CD4-positive, alpha-beta T cell treated with Interleukin-6 for 4 hours (primary cell): ENCODE results near the gene MREG.
A peak's percentile ranks its signal among the peaks of the same experiment; 100 is the strongest.

ENCODE experiments used
- DNase-seq: peaks from one replicate; pipeline ENCODE4 v3.0.0-alpha.2; 2020; ENCODE audit warnings: mixed read lengths

Gene MREG, protein sequence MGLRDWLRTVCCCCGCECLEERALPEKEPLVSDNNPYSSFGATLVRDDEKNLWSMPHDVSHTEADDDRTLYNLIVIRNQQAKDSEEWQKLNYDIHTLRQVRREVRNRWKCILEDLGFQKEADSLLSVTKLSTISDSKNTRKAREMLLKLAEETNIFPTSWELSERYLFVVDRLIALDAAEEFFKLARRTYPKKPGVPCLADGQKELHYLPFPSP

GRCh38 chr2:216013080-216013909, at the start of gene MREG:
Gene MREG (minus strand): TSS chr2:216013551. CDS start chr2:216013327, 224 bp downstream.
- peak; percentile 85 for DNase-seq

GRCh38 chr2:216059233-216059834, 46.0 kb upstream of the MREG start:
- DNase-seq = no peak

DNA sequence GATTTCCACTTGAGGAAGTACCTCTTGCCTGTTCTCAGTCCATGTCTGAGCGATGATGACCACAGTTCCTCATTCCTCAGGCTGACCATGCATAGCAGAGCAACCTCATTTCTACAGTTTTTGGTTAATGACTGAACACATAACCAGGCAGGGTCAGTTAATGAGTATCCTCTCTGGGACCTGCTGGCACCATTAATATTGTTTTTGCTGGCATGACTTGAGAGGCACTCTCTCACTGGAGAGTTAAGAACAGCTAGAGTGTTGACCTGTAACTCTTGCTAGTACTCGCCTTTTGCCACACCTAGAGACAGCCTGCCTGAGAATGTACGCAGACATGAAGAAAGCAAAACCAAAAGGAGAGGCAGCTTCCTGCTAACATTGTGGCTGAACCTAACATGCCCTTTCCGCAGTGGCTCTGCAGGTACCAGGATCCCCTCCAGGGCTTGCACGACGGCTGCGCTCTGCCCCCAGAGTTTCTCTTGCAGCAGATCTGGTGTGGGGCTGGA, 44.4 kb upstream of the MREG start:
- DNase-seq = peak; percentile 75

DNA sequence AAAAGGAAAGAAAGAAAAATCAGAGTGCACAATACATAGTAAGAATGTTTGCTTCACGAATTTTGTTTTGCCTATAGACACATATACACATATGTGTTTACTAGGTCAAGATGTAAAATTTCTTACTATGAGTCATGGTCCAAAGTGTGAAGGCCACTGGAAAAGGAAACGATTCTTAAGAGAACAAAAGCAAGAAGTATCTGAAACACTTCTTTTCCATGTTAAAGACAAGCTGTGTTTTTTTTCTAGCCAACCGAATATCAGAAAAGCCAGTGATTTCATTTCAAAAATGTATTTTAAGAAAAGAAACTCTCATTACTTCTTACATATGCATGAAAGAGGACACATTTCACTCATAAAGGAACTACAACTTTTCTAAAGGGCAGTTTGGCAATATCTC, 43.4 kb upstream of the MREG start:
- no peak for DNase-seq

- DNase-seq = no peak
These were observed 42.3 kb upstream of the MREG start for GRCh38 chr2:216055680-216056079.

DNA sequence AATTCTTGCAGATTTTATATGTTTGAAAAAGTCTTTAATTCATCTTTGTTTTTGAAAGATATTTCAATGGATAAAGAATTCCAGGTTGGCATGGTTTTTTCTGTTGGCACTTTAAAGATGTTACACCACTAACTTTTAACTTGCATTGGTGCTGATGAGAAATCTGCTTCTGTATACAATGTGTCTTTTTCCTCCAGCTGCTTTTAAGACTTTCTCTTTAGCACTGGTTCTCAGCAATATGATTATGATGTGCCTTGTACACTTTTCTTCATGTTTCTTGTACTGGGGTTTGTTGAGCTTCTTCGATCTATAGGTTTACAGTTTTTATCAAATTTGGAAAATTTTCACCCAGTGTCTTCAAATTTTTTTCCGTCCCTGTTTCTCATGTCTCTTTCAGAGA, 39.1 kb upstream of the MREG start:
- DNase-seq = no peak

GRCh38 chr2:216051350-216051749, 38.0 kb upstream of the MREG start:
- DNase-seq = no peak

DNA sequence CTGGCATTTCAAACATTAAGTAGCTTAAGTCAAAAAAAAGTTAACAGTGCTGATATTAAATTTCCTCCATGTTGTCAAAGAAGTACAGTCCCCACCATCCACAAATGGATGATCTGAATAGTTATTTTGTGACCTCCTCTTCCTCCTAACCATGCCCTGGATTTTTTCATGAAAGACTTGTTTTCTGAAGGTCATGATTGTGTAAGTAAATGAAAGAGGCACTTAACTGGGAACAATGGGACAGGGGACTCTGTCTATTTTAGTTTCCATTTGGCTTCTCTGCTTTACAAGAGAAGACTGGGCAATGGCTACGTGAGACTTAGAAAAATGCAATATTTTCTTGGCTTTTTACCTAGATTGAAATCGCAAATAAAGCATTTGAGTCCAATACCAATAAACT, 36.1 kb upstream of the MREG start:
- DNase-seq = no peak

GRCh38 chr2:216047397-216047796, 34.0 kb upstream of the MREG start:
- no peak for DNase-seq

DNA sequence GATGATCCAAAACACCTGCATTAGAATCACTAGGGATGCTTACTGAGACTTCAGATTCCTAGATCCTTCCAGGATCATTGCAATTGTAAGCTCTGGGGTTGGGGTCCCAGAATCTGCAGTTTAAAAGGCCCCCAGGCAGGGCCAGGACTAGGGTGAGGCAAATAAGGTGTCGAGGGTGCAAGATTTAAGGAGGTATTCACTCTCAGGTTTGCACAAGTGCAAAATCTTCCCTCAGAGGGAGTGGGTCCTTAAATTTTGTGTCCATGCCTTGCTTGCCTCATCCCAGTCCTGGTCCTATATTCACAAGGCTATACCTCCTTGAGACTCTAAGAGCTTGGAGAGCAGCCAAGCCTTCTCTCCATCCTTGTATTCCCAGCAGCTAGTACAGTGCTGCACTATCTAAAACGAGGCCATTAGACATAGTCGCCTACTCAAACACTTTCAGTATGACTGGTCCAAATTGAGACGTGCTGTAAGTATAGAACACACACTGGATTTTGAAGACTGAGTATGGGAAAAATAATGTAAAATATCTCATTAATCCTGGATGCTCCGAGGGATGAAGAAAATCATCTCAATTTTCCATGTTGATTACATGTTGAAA, 31.6 kb upstream of the MREG start:
- DNase-seq = no peak

- no peak for DNase-seq
These were observed 30.6 kb upstream of the MREG start for GRCh38 chr2:216043949-216044348.

DNA sequence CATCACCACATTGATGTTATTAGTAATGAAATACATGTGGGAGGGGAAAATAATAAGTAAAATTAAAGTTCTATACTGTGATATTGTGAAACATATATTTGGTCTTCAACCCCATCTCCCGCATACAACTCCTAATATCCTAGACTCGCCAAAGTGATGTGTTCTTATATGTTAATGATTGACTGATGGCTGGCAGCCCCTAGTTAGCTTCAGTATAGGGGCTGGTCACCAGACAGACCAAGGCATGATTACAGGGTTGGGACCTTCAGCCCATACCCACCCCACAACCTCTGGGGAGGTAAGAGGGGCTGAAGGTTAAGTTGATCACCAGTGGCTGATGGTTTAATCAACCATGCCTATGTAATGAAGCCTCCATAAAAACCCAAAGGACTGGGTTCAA, 28.1 kb upstream of the MREG start:
- no peak for DNase-seq

DNA sequence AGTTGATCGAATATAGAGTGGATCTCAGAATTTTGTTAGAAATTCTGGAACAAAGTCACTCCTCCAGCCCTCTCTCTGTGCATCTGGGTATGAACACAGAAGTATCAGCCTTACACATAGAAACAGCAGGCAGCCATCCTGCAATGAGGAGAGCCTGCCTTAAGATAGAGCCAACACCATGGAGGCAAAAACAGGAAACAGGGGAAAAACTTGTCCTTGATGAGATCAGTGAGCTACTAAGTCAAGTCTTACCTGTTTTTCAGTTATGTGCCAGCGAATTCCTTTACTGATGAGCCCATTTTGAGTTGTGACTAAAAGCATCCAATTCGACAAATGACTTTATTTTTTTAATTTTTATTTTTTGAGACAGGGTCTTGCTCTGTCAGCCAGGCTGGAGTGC, 26.6 kb upstream of the MREG start:
- DNase-seq = no peak

DNA sequence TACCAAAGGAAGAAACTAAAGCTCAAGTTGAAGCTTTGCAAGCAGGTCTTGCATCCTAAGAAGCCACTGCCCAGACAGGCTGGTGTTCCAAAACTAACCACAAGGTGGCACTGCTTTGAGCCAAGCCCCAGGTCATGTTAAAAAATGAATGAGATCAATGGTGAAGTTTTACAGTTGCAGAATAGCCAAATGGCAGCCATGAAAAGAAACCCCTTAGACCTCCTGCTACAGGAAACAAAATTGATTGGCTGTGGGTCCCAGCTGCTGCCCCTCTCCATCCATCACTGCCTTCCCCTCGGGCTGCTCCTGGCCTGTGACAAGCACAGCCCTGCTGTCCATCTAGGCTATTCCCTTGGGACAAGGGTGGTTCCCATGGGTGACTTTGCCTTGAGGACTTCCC, 20.7 kb upstream of the MREG start:
- peak; percentile 80 for DNase-seq

GRCh38 chr2:216033403-216033802, 20.1 kb upstream of the MREG start:
- DNase-seq = no peak

DNA sequence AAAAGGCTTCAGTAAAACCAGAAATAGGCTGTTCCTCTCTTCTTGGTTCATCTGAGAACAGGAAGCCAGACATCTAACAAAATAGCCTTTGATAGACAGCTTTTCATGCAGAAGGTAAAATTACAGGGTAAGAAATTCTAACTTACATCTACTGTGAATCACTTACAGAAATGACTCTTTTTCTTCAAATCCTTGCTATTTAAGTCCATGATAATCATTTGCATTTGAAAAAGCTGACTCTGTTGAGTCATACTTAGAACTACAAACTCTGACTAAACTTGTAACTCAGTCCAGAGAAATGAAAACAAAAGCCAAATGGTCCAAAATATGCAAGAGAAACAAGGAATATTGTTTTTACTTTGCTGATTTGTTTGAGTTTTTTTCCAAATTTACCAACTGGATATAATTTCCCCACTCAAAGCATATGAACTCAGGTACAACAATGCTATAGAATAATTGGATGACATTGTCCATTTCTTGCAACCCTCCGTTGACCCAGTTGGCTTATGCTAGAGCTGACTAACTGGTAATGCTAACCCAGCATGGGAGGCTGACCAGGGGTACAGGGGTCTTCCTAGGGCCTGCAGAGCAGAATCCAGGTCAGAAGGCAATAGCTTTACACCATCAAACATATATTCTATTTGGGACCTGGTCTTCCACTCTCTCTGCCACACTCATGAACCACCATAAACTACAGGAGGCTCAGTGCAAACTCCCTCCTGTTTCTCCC, 18.8 kb upstream of the MREG start:
- no peak for DNase-seq

DNA sequence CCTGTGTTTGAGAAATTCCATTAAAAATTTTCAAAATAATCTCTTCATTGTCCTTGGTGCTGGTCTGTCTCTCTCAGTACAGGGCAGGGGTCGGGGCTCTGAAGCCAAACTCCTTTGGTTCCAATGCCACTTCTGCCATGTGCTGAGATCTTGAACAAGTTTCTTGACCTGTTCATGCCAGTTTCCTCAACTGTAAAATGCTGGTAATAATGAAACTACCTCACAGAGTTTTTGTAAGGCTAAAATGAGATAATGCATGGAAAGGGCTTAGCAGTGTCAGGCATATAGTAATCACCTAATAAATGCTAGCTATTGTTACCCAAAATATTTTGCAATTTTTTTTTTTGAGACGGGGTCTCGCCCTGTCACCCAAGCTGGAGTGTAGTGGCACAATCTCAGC, 16.9 kb upstream of the MREG start:
- DNase-seq = no peak

GRCh38 chr2:216029416-216030129, 16.2 kb upstream of the MREG start:
- DNase-seq = no peak

DNA sequence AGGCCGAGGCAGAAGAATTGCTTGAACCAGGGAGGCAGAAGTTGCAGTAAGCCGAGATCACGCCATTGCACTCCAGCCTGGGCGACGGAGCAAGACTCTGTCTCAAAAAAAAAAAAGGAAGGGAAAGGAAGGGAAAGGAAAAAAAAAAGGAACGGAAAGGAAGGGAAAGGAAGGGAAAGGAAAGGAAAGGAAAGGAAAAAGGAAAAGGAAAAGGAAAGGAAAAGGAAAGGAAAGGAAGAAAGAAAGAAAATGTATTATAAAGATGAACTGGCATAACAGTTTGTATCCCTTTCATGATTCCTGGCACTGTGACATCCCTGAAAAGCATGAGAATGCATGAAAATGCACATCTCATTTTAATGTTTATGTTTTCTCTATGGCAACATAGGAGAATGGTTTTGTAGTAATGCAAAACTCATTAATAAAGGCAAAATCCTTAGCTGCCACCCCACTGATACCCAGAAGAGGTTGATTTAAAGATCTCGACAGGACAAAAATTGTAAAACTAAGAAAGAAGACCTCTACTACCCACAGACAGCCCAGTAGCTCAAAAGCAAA, 11.5 kb upstream of the MREG start:
- no peak for DNase-seq

GRCh38 chr2:216023055-216023648, 9.8 kb upstream of the MREG start:
- DNase-seq = peak; percentile 62
